Neural cell (in vitro differentiated cells): ENCODE results near the gene GSC2. TPM values are rescaled to one million over a fixed set of nuclear protein-coding genes. Genes with fewer than 3 reads are reported as not detected.

ENCODE experiments used
- H2AFZ ChIP-seq: fragments of 200-600, 300-800 bp; sonication (generic), shearing (Covaris generic); 2 replicates; pipeline ENCODE4 v1.6.0; 2014; ENCODE audit warnings: low read depth, mild to moderate bottlenecking, antibody characterized with exemption, low read length, moderate library complexity
- H3F3A ChIP-seq: fragments of 200-600 bp; shearing (Covaris generic); 2 replicates; pipeline ENCODE4 v1.6.1; 2016; ENCODE audit warnings: mild to moderate bottlenecking, moderate library complexity, mixed read lengths, antibody characterized with exemption, low read length; ENCODE audit not compliant: insufficient read depth, poor library complexity, severe bottlenecking
- H3K27ac ChIP-seq: fragments of 200-600, 300-800 bp; sonication (generic), shearing (Covaris generic); 2 replicates; pipeline ENCODE4 v1.5.1; 2014; ENCODE audit warnings: mild to moderate bottlenecking, low read length, moderate library complexity
- H3K27me3 ChIP-seq: fragments of 300-800, 200-600 bp; sonication (generic), shearing (Covaris generic); 2 replicates; pipeline ENCODE4 v1.6.0; 2014; ENCODE audit warnings: mild to moderate bottlenecking, low read depth, low read length, moderate library complexity; ENCODE audit not compliant: insufficient read depth
- H3K36me3 ChIP-seq: fragments of 300-800, 200-600 bp; sonication (generic), shearing (Covaris generic); 2 replicates; pipeline ENCODE4 v1.5.1; 2014; ENCODE audit warnings: mild to moderate bottlenecking, antibody characterized with exemption, low read length, moderate library complexity; ENCODE audit not compliant: insufficient read depth
- H3K4me2 ChIP-seq: fragments of 300-800, 200-600 bp; sonication (generic), shearing (Covaris generic); 2 replicates; pipeline ENCODE4 v1.6.0; 2014; ENCODE audit warnings: mild to moderate bottlenecking, low read length
- H3K4me3 ChIP-seq: fragments of 300-800, 200-600 bp; sonication (generic), shearing (Covaris generic); 2 replicates; pipeline ENCODE4 v1.5.1; 2014; ENCODE audit warnings: mild to moderate bottlenecking, low read length, moderate library complexity
- H3K79me2 ChIP-seq: fragments of 200-600 bp; shearing (Covaris generic); replicated peaks from 2 replicates; pipeline ENCODE4 v1.6.0; 2014; ENCODE audit warnings: mild to moderate bottlenecking, low read length, moderate library complexity; ENCODE audit not compliant: insufficient read depth
- H3K9ac ChIP-seq: fragments of 300-800, 200-600 bp; sonication (generic), shearing (Covaris generic); 2 replicates; pipeline ENCODE4 v1.6.1; 2016; ENCODE audit warnings: mild to moderate bottlenecking, low read length, mixed read lengths
- H3K9me2 ChIP-seq: fragments of 200-600 bp; shearing (Covaris generic); 2 replicates; pipeline ENCODE4 v1.6.1; 2016; ENCODE audit warnings: mild to moderate bottlenecking, low read length, mixed read lengths; ENCODE audit not compliant: insufficient read depth
- H3K9me3 ChIP-seq: fragments of 200-600, 300-800 bp; sonication (generic), shearing (Covaris generic); 2 replicates; pipeline ENCODE4 v1.6.1; 2016; ENCODE audit warnings: mild to moderate bottlenecking, mixed run types, low read length, moderate library complexity, mixed read lengths
- H4K20me1 ChIP-seq: fragments of 200-600 bp; shearing (Covaris generic); 2 replicates; pipeline ENCODE4 v1.6.1; 2016; ENCODE audit warnings: mild to moderate bottlenecking, mixed run types; ENCODE audit not compliant: insufficient read depth
- EP300 ChIP-seq: fragments of 450-650 bp; conservative IDR thresholded peaks from 2 replicates; pipeline ENCODE4 v1.6.1; 2014; ENCODE audit warnings: antibody characterized with exemption, mild to moderate bottlenecking, moderate library complexity; ENCODE audit not compliant: poor library complexity, severe bottlenecking
- EZH2 ChIP-seq: fragments of 200-600, 300-800 bp; shearing (Covaris generic), sonication (generic); IDR thresholded peaks from 2 replicates; pipeline ENCODE4 v1.6.1; 2014; ENCODE audit warnings: antibody characterized with exemption, low read length, borderline replicate concordance, mild to moderate bottlenecking; ENCODE audit not compliant: insufficient read depth, poor library complexity, severe bottlenecking
- MXI1 ChIP-seq: fragments of 450-650 bp; conservative IDR thresholded peaks from 2 replicates; pipeline ENCODE4 v1.6.1; 2014; ENCODE audit warnings: antibody characterized with exemption, mild to moderate bottlenecking; ENCODE audit not compliant: poor library complexity, severe bottlenecking
- POLR2AphosphoS5 ChIP-seq: IDR thresholded peaks from 2 replicates; pipeline ENCODE4 v1.6.1; 2012
- RAD21 ChIP-seq: fragments of 450-650 bp; conservative IDR thresholded peaks from 2 replicates; pipeline ENCODE4 v1.6.1; 2014; ENCODE audit warnings: antibody characterized with exemption, mild to moderate bottlenecking, moderate library complexity
- REST ChIP-seq: IDR thresholded peaks from 2 replicates; pipeline ENCODE4 v1.6.1; 2012; ENCODE audit warnings: borderline replicate concordance
- SMC3 ChIP-seq: fragments of 450-650 bp; conservative IDR thresholded peaks from 2 replicates; pipeline ENCODE4 v1.6.1; 2014; ENCODE audit warnings: antibody characterized with exemption, mild to moderate bottlenecking, moderate library complexity; ENCODE audit not compliant: poor library complexity
- TAF1 ChIP-seq: IDR thresholded peaks from 2 replicates; pipeline ENCODE4 v1.6.1; 2012; ENCODE audit warnings: low read depth
- polyA plus RNA-seq: library from polyadenylated mRNA; depleted of rRNA; stranded (reverse); fragments of >200 nt; gene quantifications from 2 replicates; pipeline ENCODE4 v1.2.3, GENCODE V29; 2014
- TF ChIP-seq, protein P1 (sequence below): fragments of 450-650 bp; IDR thresholded peaks from 2 replicates; pipeline ENCODE4 v1.5.1; 2014; ENCODE audit warnings: antibody characterized with exemption, mild to moderate bottlenecking, moderate library complexity; ENCODE audit not compliant: poor library complexity, severe bottlenecking

GSC2 gene
- polyA plus RNA-seq, 1 donor from 2014 or later = not detected

GRCh38 chr22:19136915-19137314 lies 13.2 kb downstream of the GSC2 start:
- H3F3A ChIP-seq = no peaks in the 10 kb centered on the region
- H3K79me2 ChIP-seq = no peaks in the 10 kb centered on the region
- no peaks in the 10 kb centered on the region for H3K36me3 ChIP-seq
- no peaks in the 10 kb centered on the region for H3K9me2 ChIP-seq
- H3K27ac ChIP-seq = no peak overlapping the region
- H2AFZ ChIP-seq = no peak overlapping the region
- TF ChIP-seq POLR2AphosphoS5 = no peak
- TF ChIP-seq, protein P1, sequence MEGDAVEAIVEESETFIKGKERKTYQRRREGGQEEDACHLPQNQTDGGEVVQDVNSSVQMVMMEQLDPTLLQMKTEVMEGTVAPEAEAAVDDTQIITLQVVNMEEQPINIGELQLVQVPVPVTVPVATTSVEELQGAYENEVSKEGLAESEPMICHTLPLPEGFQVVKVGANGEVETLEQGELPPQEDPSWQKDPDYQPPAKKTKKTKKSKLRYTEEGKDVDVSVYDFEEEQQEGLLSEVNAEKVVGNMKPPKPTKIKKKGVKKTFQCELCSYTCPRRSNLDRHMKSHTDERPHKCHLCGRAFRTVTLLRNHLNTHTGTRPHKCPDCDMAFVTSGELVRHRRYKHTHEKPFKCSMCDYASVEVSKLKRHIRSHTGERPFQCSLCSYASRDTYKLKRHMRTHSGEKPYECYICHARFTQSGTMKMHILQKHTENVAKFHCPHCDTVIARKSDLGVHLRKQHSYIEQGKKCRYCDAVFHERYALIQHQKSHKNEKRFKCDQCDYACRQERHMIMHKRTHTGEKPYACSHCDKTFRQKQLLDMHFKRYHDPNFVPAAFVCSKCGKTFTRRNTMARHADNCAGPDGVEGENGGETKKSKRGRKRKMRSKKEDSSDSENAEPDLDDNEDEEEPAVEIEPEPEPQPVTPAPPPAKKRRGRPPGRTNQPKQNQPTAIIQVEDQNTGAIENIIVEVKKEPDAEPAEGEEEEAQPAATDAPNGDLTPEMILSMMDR = no peak
- no peak for TF ChIP-seq MXI1
- TF ChIP-seq EZH2 = no peak
- TF ChIP-seq EP300 = no peak
- TF ChIP-seq TAF1 = no peak
- TF ChIP-seq REST = no peak
- no peak for TF ChIP-seq SMC3
- TF ChIP-seq RAD21 = no peak
- H3K4me2 ChIP-seq = no peak overlapping the region
- no peak overlapping the region for H3K4me3 ChIP-seq
- no peaks in the 10 kb centered on the region for H3K27me3 ChIP-seq
- no peak overlapping the region for H3K9ac ChIP-seq
- H4K20me1 ChIP-seq = no peaks in the 10 kb centered on the region
- H3K9me3 ChIP-seq = no peaks in the 10 kb centered on the region

DNA sequence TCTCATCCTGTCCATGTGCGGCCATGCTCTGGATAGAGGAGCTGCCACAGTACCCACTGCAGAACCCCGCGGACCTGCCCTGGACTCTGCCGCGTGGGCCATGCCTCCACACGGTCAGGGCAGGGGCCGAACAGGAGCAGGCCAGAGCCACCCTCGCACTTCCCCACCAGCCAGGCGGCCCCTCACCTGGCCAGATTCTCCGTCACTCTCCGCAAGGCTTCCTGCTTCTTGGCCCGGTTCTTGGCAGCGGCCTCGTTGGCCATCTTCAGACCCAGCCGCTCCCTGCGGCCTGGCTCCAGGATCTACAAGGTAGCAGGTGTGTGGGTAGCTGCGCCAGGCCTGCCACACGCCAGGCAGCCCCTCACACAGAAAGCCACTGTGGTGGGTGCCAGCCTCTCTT lies 15.2 kb downstream of the GSC2 start:
- no peaks in the 10 kb centered on the region for H3K9me3 ChIP-seq
- no peaks in the 10 kb centered on the region for H3K79me2 ChIP-seq
- H3K36me3 ChIP-seq = no peaks in the 10 kb centered on the region
- TF ChIP-seq MXI1 (no peak), SMC3 (no peak), EP300 (no peak), EZH2 (no peak), POLR2AphosphoS5 (no peak), REST (no peak), TAF1 (no peak), RAD21 (no peak)
- TF ChIP-seq, protein P1 = no peak
- no peaks in the 10 kb centered on the region for H3K27me3 ChIP-seq
- H3K27ac ChIP-seq = no peak overlapping the region
- H3K9me2 ChIP-seq = no peaks in the 10 kb centered on the region
- no peak overlapping the region for H3K4me2 ChIP-seq
- H2AFZ ChIP-seq = no peak overlapping the region
- H3K9ac ChIP-seq = no peak overlapping the region
- no peaks in the 10 kb centered on the region for H4K20me1 ChIP-seq
- H3K4me3 ChIP-seq = no peak overlapping the region
- no peaks in the 10 kb centered on the region for H3F3A ChIP-seq
